ENCODE data around the gene ACAD11.

- TF ChIP-seq POLR2A (IDR thresholded peaks at IDR 0.05): no peak
- no peak for TF ChIP-seq CTCF (IDR thresholded peaks at IDR 0.05)
These were observed 142.3 kb downstream of the ACAD11 start for GRCh38 chr3:132517311-132517710.

All from body of pancreas (tissue), 4 donors.